ENCODE data around the gene ANTXR2. TPM values are rescaled to one million over a fixed set of nuclear protein-coding genes. Genes with fewer than 3 reads are reported as not detected.

The ANTXR2 gene
- total RNA-seq, 2 experiments from 2014 or later: 27.3 to 30.0 TPM

GRCh38 chr4:80027611-80028010 is 45.4 kb downstream of the ANTXR2 start:
- Mint-ChIP-seq H3K27ac (no peak overlapping the region), H3K9me3 (no peaks in the 10 kb centered on the region), H3K4me3 (no peak overlapping the region)

GRCh38 chr4:80026100-80026499 is 46.9 kb downstream of the ANTXR2 start:
- Mint-ChIP-seq H3K27ac (no peak overlapping the region), H3K4me1 (no peaks in the 10 kb centered on the region), H3K4me3 (no peak overlapping the region), H3K36me3 (ENCODE audit: low read depth) (peaks cover 37% of the 10 kb centered on the region), H3K27me3 (no peaks in the 10 kb centered on the region), H3K9me3 (no peaks in the 10 kb centered on the region)
- POLR2A ChIA-PET: no interaction called here
- no peak for DNase-seq
- CTCF ChIA-PET: interaction anchor here (1.1 kb wide), 1 partner anchor 23 kb away, joined by 3 read pairs; no protein-coding TSS in a partner anchor

More at GRCh38 chr4:80027611-80028010, 45.4 kb downstream of the ANTXR2 start:
- no peaks in the 10 kb centered on the region for H3K27me3 Mint-ChIP-seq
- POLR2A ChIA-PET: no interaction called here
- CTCF ChIA-PET: no interaction called here
- peaks cover 30% of the 10 kb centered on the region for H3K36me3 Mint-ChIP-seq (ENCODE audit: low read depth)
- no peaks in the 10 kb centered on the region for H3K4me1 Mint-ChIP-seq
- no peak for DNase-seq

- peaks cover 32% of the 10 kb centered on the region for H3K36me3 Mint-ChIP-seq (ENCODE audit: low read depth)
- CTCF ChIA-PET: interaction anchor here (0.7 kb wide), 1 partner anchor 178 kb away, joined by 3 read pairs; no protein-coding TSS in a partner anchor
- H3K27ac Mint-ChIP-seq: no peak overlapping the region
These were observed 48.7 kb downstream of the ANTXR2 start for GRCh38 chr4:80024335-80024734.

GRCh38 chr4:80022282-80022681 is 50.7 kb downstream of the ANTXR2 start:
- Mint-ChIP-seq H3K27me3 (no peaks in the 10 kb centered on the region), H3K4me1 (no peaks in the 10 kb centered on the region), H3K36me3 (ENCODE audit: low read depth) (peaks cover 32% of the 10 kb centered on the region), H3K4me3 (no peak overlapping the region), H3K9me3 (no peaks in the 10 kb centered on the region), H3K27ac (no peak overlapping the region)
- CTCF ChIA-PET: interaction anchor here (0.6 kb wide), 1 partner anchor 1187 kb away, joined by 3 read pairs; no protein-coding TSS in a partner anchor
- POLR2A ChIA-PET: interaction anchor here (0.5 kb wide), 1 partner anchor 17 kb away, joined by 4 read pairs; no protein-coding TSS in a partner anchor
- DNase-seq: no peak

More at GRCh38 chr4:80024335-80024734, 48.7 kb downstream of the ANTXR2 start:
- no peak for DNase-seq
- no peaks in the 10 kb centered on the region for H3K9me3 Mint-ChIP-seq
- H3K27me3 Mint-ChIP-seq: no peaks in the 10 kb centered on the region
- POLR2A ChIA-PET: no interaction called here
- H3K4me3 Mint-ChIP-seq: no peak overlapping the region
- H3K4me1 Mint-ChIP-seq: no peaks in the 10 kb centered on the region

- POLR2A ChIA-PET: interaction anchor here (1.0 to 1.1 kb wide), 2 partner anchors 11 to 18 kb away, joined by 3 read pairs; no protein-coding TSS in a partner anchor
These were observed 55.7 kb downstream of the ANTXR2 start for GRCh38 chr4:80017125-80017854.

GRCh38 chr4:80016506-80016905 is 56.5 kb downstream of the ANTXR2 start:
- no peaks in the 10 kb centered on the region for H3K9me3 Mint-ChIP-seq
- H3K27ac Mint-ChIP-seq: no peak overlapping the region
- no peak for DNase-seq
- H3K27me3 Mint-ChIP-seq: no peaks in the 10 kb centered on the region
- peaks cover 5% of the 10 kb centered on the region for H3K4me1 Mint-ChIP-seq
- ChIA-PET POLR2A (interaction anchor here (1.1 kb wide), 1 partner anchor 12 kb away, joined by 3 read pairs; no protein-coding TSS in a partner anchor), CTCF (interaction anchor here (1.0 to 1.9 kb wide), 3 partner anchors 57 to 186 kb away, joined by 3 to 6 read pairs (median 3); no protein-coding TSS in a partner anchor)
- H3K4me3 Mint-ChIP-seq: no peak overlapping the region
- H3K36me3 Mint-ChIP-seq (ENCODE audit: low read depth): peaks cover 21% of the 10 kb centered on the region

More at GRCh38 chr4:80017125-80017854, 55.7 kb downstream of the ANTXR2 start:
- CTCF ChIA-PET: interaction anchor here (0.7 to 1.9 kb wide), 7 partner anchors 8 to 185 kb away, joined by 3 to 6 read pairs (median 3); no protein-coding TSS in a partner anchor
- Mint-ChIP-seq H3K27me3 (no peaks in the 10 kb centered on the region), H3K4me3 (no peak overlapping the region), H3K4me1 (no peaks in the 10 kb centered on the region), H3K36me3 (ENCODE audit: low read depth) (peaks cover 18% of the 10 kb centered on the region), H3K9me3 (no peaks in the 10 kb centered on the region), H3K27ac (no peak overlapping the region)
- no peak for DNase-seq

- Mint-ChIP-seq H3K36me3 (ENCODE audit: low read depth) (peaks cover 18% of the 10 kb centered on the region), H3K9me3 (no peaks in the 10 kb centered on the region), H3K27me3 (no peaks in the 10 kb centered on the region), H3K4me3 (no peak overlapping the region), H3K4me1 (peaks cover 9% of the 10 kb centered on the region), H3K27ac (no peak overlapping the region)
- DNase-seq: no peak
- ChIA-PET CTCF (interaction anchor here (0.5 kb wide), 1 partner anchor 1149 kb away, joined by 3 read pairs; no protein-coding TSS in a partner anchor), POLR2A (no interaction called here)
These were observed 57.4 kb downstream of the ANTXR2 start for GRCh38 chr4:80015407-80016189.

- no peak overlapping the region for H3K4me3 Mint-ChIP-seq
- POLR2A ChIA-PET: no interaction called here
- H3K9me3 Mint-ChIP-seq: peaks cover 4% of the 10 kb centered on the region
These were observed 58.5 kb downstream of the ANTXR2 start for GRCh38 chr4:80014531-80014930.

GRCh38 chr4:80012291-80012690 is 60.7 kb downstream of the ANTXR2 start:
- ChIA-PET CTCF (no interaction called here), POLR2A (no interaction called here)
- no peaks in the 10 kb centered on the region for H3K27me3 Mint-ChIP-seq
- no peak overlapping the region for H3K4me3 Mint-ChIP-seq
- DNase-seq: no peak
- peaks cover 38% of the 10 kb centered on the region for H3K36me3 Mint-ChIP-seq (ENCODE audit: low read depth)
- H3K27ac Mint-ChIP-seq: no peak overlapping the region
- peaks cover 33% of the 10 kb centered on the region for H3K4me1 Mint-ChIP-seq
- peaks cover 8% of the 10 kb centered on the region for H3K9me3 Mint-ChIP-seq

More at GRCh38 chr4:80014531-80014930, 58.5 kb downstream of the ANTXR2 start:
- DNase-seq: no peak
- Mint-ChIP-seq H3K4me1 (peaks cover 18% of the 10 kb centered on the region), H3K36me3 (ENCODE audit: low read depth) (peaks cover 23% of the 10 kb centered on the region), H3K27ac (no peak overlapping the region), H3K27me3 (no peaks in the 10 kb centered on the region)
- CTCF ChIA-PET: no interaction called here

- Mint-ChIP-seq H3K27me3 (no peaks in the 10 kb centered on the region), H3K27ac (no peak overlapping the region), H3K9me3 (peaks cover 8% of the 10 kb centered on the region), H3K4me1 (peaks cover 38% of the 10 kb centered on the region), H3K4me3 (no peak overlapping the region), H3K36me3 (ENCODE audit: low read depth) (peaks cover 42% of the 10 kb centered on the region)
- ChIA-PET POLR2A (no interaction called here), CTCF (no interaction called here)
- no peak for DNase-seq
These were observed 61.3 kb downstream of the ANTXR2 start for GRCh38 chr4:80011636-80012236.

GRCh38 chr4:80010316-80010715 is 62.7 kb downstream of the ANTXR2 start:
- ChIA-PET CTCF (interaction anchor here (1.5 kb wide), 1 partner anchor 8 kb away, joined by 4 read pairs; no protein-coding TSS in a partner anchor), POLR2A (no interaction called here)
- Mint-ChIP-seq H3K27me3 (no peaks in the 10 kb centered on the region), H3K27ac (no peak overlapping the region), H3K9me3 (peaks cover 11% of the 10 kb centered on the region), H3K36me3 (ENCODE audit: low read depth) (peaks cover 54% of the 10 kb centered on the region), H3K4me1 (peaks cover 51% of the 10 kb centered on the region), H3K4me3 (no peak overlapping the region)
- no peak for DNase-seq

GRCh38 chr4:80009806-80010205 is 63.2 kb downstream of the ANTXR2 start:
- peaks cover 55% of the 10 kb centered on the region for H3K36me3 Mint-ChIP-seq (ENCODE audit: low read depth)
- H3K4me3 Mint-ChIP-seq: no peak overlapping the region
- peaks cover 13% of the 10 kb centered on the region for H3K9me3 Mint-ChIP-seq
- POLR2A ChIA-PET: no interaction called here
- CTCF ChIA-PET: interaction anchor here (1.3 to 1.5 kb wide), 2 partner anchors 9 to 26 kb away, joined by 4 to 5 read pairs; no protein-coding TSS in a partner anchor
- no peaks in the 10 kb centered on the region for H3K27me3 Mint-ChIP-seq
- no peak overlapping the region for H3K27ac Mint-ChIP-seq
- H3K4me1 Mint-ChIP-seq: peaks cover 52% of the 10 kb centered on the region
- DNase-seq: no peak
